ENCODE results near the gene ADRA1B. TPM values are rescaled to one million over a fixed set of nuclear protein-coding genes. Genes with fewer than 3 reads are reported as not detected.

The ADRA1B gene
- total and polyA plus RNA-seq, 10 of the 15 experiments (the other 5 are each of a cell fraction or from before 2014, with no cell fraction given): 0.04 TPM; not detected in 9

DNA sequence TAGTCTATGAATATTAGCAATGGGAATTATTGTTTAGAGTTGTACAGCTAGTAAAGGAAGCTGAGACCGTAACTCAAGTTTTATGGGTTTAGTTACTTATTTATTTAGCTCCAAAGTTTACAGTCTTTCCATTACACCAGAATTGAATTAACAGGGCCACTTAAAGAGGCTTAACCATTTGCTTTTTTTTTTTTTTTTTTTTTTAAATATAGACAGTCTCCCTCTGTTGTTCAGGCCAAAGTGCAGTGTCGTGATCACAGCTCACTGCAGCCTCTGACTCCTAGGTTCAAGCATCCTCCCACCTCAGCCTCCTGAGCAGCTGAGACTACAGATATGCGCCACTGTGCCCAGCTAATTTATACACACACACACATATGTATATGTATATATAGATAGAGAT lies 91.2 kb downstream of the ADRA1B start:
- in situ Hi-C loops (cut with MboI): no loop called here
- no peak for DNase-seq (ENCODE audit: low read depth, low spot score)
- RAD21 ChIA-PET (ENCODE audit: unreplicated experiment): interaction anchor here (0.6 to 1.4 kb wide), 3 partner anchors 14 to 738 kb away, joined by 3 to 4 read pairs (median 4); no protein-coding TSS in a partner anchor

More for the DNA sequence above, 91.2 kb downstream of the ADRA1B start:
- no peak overlapping the region for H2AFZ ChIP-seq (ENCODE audit: control insufficient read depth, low read depth, low read length)
- no peak for ATAC-seq
- H3K79me2 ChIP-seq (ENCODE audit: control insufficient read depth, insufficient read depth, low read length): peaks cover 28% of the 10 kb centered on the region
- no peaks in the 10 kb centered on the region for H3K9me3 ChIP-seq (replicated peaks; ENCODE audit: control insufficient read depth, insufficient read depth, low read length)
- H3K4me1 ChIP-seq (ENCODE audit: control insufficient read depth, insufficient read depth, low read length): no peaks in the 10 kb centered on the region
- POLR2A ChIA-PET: interaction anchor here (0.7 kb wide), 1 partner anchor 49 kb away, joined by 4 read pairs; no protein-coding TSS in a partner anchor
- H3K9ac ChIP-seq (ENCODE audit: control insufficient read depth, insufficient read depth, low read length): no peak overlapping the region
- no TSS peak for BruUV-seq (replicated peaks)
- SMC1A ChIA-PET (ENCODE audit: uncharacterized antibody, unreplicated experiment): interaction anchor here (0.6 to 1.2 kb wide), 3 partner anchors 9 to 14 kb away, joined by 3 to 4 read pairs (median 3); no protein-coding TSS in a partner anchor
- H3K36me3 ChIP-seq (ENCODE audit: control insufficient read depth in 2 of 2, insufficient read depth in 2 of 2, low read length in 1 of 2): no peaks in the 10 kb centered on the region
- H3K27ac ChIP-seq (ENCODE audit: control insufficient read depth, insufficient read depth): no peak overlapping the region
- 79% methylated on average over 3 of the region's 3 CpGs for WGBS (ENCODE audit: insufficient coverage, insufficient replicate concordance, low lambda C conversion rate, missing lambda C conversion rate)
- FAIRE-seq: no peak
- no peaks in the 10 kb centered on the region for H3K27me3 ChIP-seq (replicated peaks in 1 of 2; ENCODE audit: control insufficient read depth in 2 of 2, insufficient read depth in 2 of 2, low read length in 1 of 2)
- no peak overlapping the region for H3K4me2 ChIP-seq (ENCODE audit: control insufficient read depth, insufficient read depth)
- H3K4me3 ChIP-seq: no peak overlapping the region
- intact Hi-C loops (cut with micrococcal nuclease; ENCODE audit: unreplicated experiment): no loop called here
- H4K20me1 ChIP-seq (ENCODE audit: control insufficient read depth, insufficient read depth): no peaks in the 10 kb centered on the region
- TF ChIP-seq EZH2 (IDR thresholded peaks at IDR 0.05; ENCODE audit: borderline replicate concordance, control insufficient read depth, low read depth, low read length) (no peak), CHD1 (IDR thresholded peaks at IDR 0.05; ENCODE audit: low read depth, low read length) (no peak), MTA2 (IDR thresholded peaks at IDR 0.05; ENCODE audit: low read depth) (no peak), FOS (IDR thresholded peaks at IDR 0.05; ENCODE audit: borderline replicate concordance, extremely low read depth, insufficient read length) (no peak), HDAC6 (IDR thresholded peaks at IDR 0.05; ENCODE audit: unreplicated experiment) (no peak), RAD51 (IDR thresholded peaks at IDR 0.05) (no peak), JUND (IDR thresholded peaks at IDR 0.05; ENCODE audit: low read depth, low read length) (no peak), ZNF274 (IDR thresholded peaks at IDR 0.05; ENCODE audit: insufficient read depth, insufficient read length) (no peak), MXI1 (IDR thresholded peaks at IDR 0.05; ENCODE audit: low read depth, low read length) (no peak), PAX5 (IDR thresholded peaks at IDR 0.05; ENCODE audit: borderline replicate concordance, low read depth, low read length) (no peak), GABPA (IDR thresholded peaks at IDR 0.05; ENCODE audit: low read depth) (no peak), CREB1 (IDR thresholded peaks at IDR 0.05; ENCODE audit: low read depth) (no peak)
- TF ChIP-seq, protein P1, sequence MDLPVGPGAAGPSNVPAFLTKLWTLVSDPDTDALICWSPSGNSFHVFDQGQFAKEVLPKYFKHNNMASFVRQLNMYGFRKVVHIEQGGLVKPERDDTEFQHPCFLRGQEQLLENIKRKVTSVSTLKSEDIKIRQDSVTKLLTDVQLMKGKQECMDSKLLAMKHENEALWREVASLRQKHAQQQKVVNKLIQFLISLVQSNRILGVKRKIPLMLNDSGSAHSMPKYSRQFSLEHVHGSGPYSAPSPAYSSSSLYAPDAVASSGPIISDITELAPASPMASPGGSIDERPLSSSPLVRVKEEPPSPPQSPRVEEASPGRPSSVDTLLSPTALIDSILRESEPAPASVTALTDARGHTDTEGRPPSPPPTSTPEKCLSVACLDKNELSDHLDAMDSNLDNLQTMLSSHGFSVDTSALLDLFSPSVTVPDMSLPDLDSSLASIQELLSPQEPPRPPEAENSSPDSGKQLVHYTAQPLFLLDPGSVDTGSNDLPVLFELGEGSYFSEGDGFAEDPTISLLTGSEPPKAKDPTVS (IDR thresholded peaks at IDR 0.05; ENCODE audit: low read depth, low read length): no peak
- TF ChIP-seq, protein P2, sequence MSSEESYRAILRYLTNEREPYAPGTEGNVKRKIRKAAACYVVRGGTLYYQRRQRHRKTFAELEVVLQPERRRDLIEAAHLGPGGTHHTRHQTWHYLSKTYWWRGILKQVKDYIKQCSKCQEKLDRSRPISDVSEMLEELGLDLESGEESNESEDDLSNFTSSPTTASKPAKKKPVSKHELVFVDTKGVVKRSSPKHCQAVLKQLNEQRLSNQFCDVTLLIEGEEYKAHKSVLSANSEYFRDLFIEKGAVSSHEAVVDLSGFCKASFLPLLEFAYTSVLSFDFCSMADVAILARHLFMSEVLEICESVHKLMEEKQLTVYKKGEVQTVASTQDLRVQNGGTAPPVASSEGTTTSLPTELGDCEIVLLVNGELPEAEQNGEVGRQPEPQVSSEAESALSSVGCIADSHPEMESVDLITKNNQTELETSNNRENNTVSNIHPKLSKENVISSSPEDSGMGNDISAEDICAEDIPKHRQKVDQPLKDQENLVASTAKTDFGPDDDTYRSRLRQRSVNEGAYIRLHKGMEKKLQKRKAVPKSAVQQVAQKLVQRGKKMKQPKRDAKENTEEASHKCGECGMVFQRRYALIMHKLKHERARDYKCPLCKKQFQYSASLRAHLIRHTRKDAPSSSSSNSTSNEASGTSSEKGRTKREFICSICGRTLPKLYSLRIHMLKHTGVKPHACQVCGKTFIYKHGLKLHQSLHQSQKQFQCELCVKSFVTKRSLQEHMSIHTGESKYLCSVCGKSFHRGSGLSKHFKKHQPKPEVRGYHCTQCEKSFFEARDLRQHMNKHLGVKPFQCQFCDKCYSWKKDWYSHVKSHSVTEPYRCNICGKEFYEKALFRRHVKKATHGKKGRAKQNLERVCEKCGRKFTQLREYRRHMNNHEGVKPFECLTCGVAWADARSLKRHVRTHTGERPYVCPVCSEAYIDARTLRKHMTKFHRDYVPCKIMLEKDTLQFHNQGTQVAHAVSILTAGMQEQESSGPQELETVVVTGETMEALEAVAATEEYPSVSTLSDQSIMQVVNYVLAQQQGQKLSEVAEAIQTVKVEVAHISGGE (CRISPR knock-in tag; IDR thresholded peaks at IDR 0.05): no peak
- TF ChIP-seq, protein P3, sequence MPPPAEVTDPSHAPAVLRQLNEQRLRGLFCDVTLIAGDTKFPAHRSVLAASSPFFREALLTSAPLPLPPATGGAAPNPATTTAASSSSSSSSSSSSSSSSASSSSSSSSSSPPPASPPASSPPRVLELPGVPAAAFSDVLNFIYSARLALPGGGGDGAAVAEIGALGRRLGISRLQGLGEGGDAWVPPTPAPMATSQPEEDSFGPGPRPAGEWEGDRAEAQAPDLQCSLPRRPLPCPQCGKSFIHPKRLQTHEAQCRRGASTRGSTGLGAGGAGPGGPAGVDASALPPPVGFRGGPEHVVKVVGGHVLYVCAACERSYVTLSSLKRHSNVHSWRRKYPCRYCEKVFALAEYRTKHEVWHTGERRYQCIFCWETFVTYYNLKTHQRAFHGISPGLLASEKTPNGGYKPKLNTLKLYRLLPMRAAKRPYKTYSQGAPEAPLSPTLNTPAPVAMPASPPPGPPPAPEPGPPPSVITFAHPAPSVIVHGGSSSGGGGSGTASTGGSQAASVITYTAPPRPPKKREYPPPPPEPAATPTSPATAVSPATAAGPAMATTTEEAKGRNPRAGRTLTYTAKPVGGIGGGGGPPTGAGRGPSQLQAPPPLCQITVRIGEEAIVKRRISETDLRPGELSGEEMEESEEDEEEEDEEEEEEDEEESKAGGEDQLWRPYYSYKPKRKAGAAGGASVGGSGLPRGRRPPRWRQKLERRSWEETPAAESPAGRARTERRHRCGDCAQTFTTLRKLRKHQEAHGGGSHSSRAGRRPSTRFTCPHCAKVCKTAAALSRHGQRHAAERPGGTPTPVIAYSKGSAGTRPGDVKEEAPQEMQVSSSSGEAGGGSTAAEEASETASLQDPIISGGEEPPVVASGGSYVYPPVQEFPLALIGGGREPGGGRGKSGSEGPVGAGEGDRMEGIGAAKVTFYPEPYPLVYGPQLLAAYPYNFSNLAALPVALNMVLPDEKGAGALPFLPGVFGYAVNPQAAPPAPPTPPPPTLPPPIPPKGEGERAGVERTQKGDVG (CRISPR knock-in tag; IDR thresholded peaks at IDR 0.05): no peak
- CTCF ChIA-PET: interaction anchor here (0.7 to 7.3 kb wide), 3 partner anchors 9 to 675 kb away, joined by 3 to 63 read pairs (median 3); no protein-coding TSS in a partner anchor
